ENCODE measurements around the gene NPBWR2. TPM values are rescaled to one million over a fixed set of nuclear protein-coding genes. Genes with fewer than 3 reads are reported as not detected.

NPBWR2 gene
- total and polyA plus RNA-seq, 9 donors, result not detected

DNA sequence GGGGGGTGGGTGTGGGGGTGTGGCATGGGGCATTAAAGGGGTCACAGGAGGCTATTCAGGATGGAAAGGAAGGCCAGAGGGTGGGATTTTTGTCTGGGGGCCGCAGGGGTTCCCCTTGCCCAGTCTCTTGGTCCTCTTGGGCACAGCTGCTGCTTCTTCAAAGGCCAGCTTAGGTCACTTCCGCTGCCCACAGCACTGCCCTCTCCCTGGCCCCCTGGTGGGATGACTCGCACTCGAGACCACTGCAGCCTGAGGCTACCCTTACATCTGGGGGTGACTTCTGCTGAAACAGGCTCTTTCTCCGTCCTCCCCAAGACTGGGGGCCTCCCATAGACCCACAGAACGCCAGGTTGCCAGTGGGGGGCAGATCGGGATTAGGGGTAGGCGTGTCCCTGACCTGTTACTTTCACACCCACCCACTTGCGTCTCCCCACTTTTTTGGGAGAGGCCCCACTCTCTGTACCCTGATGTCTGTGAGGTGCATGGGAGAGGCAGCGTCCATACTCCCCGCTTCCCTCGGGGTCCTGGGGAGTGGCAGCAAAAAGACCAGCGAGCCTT is 24.5 kb downstream of the NPBWR2 start:
- intact Hi-C loops (cut with DNase I), result no loop called here
- Histone ChIP-seq H3K36me3 (no peaks in the 10 kb centered on the region), H3K27me3 (no peaks in the 10 kb centered on the region), H3K9me3 (no peaks in the 10 kb centered on the region), H3K4me3 (no peak overlapping the region), H3K27ac (no peak overlapping the region), H3K4me1 (ENCODE audit: insufficient read depth) (no peaks in the 10 kb centered on the region)
- DNase-seq, result no peak
- 18 to 22% (median 19%) methylated on average over 13 of the region's 13 CpGs for WGBS, 3 donors
- TF ChIP-seq EP300 (IDR thresholded peaks at IDR 0.05), result no peak

DNA sequence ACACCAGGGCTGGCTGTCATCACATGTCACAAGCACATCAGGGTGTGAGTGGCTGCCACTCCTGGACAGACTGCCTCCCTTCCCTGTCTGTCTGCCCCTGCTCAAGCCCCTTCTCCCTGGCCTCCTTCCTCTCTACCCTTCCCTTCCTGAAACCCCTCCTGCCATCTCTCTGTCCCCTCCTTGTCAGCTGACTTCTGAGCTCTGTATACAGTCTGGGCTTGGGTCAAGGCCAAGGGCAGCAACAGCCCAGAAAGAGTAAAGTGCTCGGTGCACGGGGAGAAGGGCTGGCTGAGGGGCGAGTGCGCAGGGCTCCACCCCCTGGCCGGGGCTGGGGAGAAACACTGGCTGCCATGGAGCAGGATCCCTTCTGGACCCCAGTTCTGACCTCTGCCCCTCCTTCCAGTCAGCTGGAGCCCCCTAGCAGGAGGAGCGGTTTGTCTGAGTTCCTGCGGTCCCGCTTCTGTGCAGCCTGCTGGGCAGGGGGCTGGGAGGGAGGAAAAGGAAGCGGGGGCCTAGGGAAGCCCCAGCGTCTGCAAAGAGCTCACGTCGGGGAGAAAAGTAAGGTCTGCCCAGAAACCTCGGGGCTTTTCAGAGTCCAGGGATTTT is 25.1 kb downstream of the NPBWR2 start:
- intact Hi-C loops (cut with DNase I), result no loop called here
- TF ChIP-seq EP300 (IDR thresholded peaks at IDR 0.05) (no peak), POLR2A (IDR thresholded peaks at IDR 0.05) (no peak)
- TF ChIP-seq, protein P1, sequence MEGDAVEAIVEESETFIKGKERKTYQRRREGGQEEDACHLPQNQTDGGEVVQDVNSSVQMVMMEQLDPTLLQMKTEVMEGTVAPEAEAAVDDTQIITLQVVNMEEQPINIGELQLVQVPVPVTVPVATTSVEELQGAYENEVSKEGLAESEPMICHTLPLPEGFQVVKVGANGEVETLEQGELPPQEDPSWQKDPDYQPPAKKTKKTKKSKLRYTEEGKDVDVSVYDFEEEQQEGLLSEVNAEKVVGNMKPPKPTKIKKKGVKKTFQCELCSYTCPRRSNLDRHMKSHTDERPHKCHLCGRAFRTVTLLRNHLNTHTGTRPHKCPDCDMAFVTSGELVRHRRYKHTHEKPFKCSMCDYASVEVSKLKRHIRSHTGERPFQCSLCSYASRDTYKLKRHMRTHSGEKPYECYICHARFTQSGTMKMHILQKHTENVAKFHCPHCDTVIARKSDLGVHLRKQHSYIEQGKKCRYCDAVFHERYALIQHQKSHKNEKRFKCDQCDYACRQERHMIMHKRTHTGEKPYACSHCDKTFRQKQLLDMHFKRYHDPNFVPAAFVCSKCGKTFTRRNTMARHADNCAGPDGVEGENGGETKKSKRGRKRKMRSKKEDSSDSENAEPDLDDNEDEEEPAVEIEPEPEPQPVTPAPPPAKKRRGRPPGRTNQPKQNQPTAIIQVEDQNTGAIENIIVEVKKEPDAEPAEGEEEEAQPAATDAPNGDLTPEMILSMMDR (IDR thresholded peaks at IDR 0.05), result no peak
- 16 to 25% (median 22%) methylated on average over 13 of the region's 13 CpGs for WGBS, 3 donors
- Histone ChIP-seq H3K27me3 (no peaks in the 10 kb centered on the region), H3K27ac (no peak overlapping the region), H3K4me1 (ENCODE audit: insufficient read depth) (no peaks in the 10 kb centered on the region), H3K36me3 (no peaks in the 10 kb centered on the region), H3K4me3 (no peak overlapping the region), H3K9me3 (no peaks in the 10 kb centered on the region)
- DNase-seq, result no peak

DNA sequence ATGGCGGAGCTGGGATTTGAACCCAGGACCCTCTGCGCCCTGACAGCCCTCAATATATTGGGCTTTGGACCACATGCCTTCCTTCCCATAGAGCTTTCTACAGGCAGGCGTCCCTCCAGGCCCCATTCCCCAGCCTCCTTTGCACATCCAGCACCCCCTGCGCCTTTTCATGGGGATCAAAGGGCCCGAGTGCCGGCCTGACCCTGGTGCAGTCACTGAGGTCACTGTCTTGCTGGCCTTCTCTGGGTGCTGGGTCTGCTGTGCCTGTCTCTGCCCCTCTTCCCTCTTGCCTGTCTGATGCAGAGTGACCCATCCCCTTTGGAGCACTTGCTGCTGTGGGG is 25.8 kb downstream of the NPBWR2 start:
- no peak overlapping the region for H3K27ac ChIP-seq
- no peaks in the 10 kb centered on the region for H3K36me3 ChIP-seq
- 79 to 87% (median 87%) methylated on average over 6 of the region's 6 CpGs for WGBS, 3 donors
- intact Hi-C loops (cut with DNase I), result no loop called here
- DNase-seq, result no peak
- no peaks in the 10 kb centered on the region for H3K27me3 ChIP-seq
- H3K4me1 ChIP-seq (ENCODE audit: insufficient read depth), result no peaks in the 10 kb centered on the region
- H3K9me3 ChIP-seq, result no peaks in the 10 kb centered on the region
- TF ChIP-seq, protein P1 (IDR thresholded peaks at IDR 0.05), result no peak
- TF ChIP-seq POLR2A (IDR thresholded peaks at IDR 0.05) (no peak), EP300 (IDR thresholded peaks at IDR 0.05) (no peak)
- no peak overlapping the region for H3K4me3 ChIP-seq

DNA sequence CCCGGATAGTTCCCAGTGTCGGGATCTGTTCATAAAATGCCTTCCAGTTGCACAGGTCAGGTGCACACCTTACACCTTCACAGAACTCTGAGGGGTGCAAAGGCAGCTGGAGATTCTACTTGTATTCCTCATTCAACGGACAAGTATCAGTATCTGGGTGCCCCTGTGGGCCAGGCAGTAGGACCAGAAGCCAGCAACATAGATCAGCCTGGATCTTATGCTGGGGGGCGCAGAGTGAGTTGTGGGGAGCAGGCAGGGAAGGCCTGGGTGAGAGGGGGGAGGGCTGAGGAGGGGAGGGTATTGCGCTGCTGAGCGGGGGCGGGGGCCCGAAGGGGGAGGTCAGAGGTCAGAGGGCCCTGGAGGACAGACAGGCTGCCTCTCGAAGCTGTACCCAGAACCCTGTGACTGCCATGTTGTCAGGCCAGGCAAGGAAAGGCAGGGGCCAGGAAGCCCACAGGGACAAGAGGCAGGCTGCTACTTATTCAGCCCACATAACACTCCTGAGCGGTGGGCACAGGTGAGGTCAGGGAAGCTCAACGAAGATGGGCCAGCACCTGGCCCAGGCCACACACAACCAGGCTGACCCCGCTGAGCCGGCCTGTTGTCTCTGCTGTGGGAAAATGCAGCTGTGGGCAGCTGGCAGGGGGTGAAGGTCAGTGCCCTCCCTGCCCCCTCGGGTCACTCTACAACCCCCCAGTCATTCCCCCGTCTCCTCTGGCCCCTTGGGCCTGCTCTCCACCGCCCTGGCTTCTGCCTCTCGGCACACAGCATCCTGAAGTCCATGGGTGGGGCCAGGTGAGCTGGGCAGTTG is 26.3 kb downstream of the NPBWR2 start:
- no peak overlapping the region for H3K4me3 ChIP-seq
- DNase-seq, result peak in 1 of 5 donors; percentile 32
- H3K9me3 ChIP-seq, result no peaks in the 10 kb centered on the region
- WGBS, 3 donors, result 61 to 64% (median 63%) methylated on average over 16 to 17 of the region's 17 CpGs
- no peaks in the 10 kb centered on the region for H3K27me3 ChIP-seq
- H3K36me3 ChIP-seq, result no peaks in the 10 kb centered on the region
- H3K27ac ChIP-seq, result no peak overlapping the region
- H3K4me1 ChIP-seq (ENCODE audit: insufficient read depth), result no peaks in the 10 kb centered on the region
- no peak for TF ChIP-seq EP300 (IDR thresholded peaks at IDR 0.05)
- TF ChIP-seq, protein P1 (IDR thresholded peaks at IDR 0.05), result no peak
- TF ChIP-seq POLR2A (IDR thresholded peaks at IDR 0.05), result no peak
- intact Hi-C loops (cut with DNase I), result no loop called here
